Measurements from ENCODE around the gene HPSE2.

- TF ChIP-seq CTCF (IDR thresholded peaks at IDR 0.05 in 4 of 5, conservative IDR thresholded peaks at IDR 0.05 in 1 of 5) (no peak), POLR2A (IDR thresholded peaks at IDR 0.05) (no peak)
Observed at GRCh38 chr10:99279626-99280111, 44.0 kb upstream of the HPSE2 start.

All from gastrocnemius medialis (tissue), 4 donors.